ENCODE data around the gene MAPK1IP1L.

MAPK1IP1L gene

GRCh38 chr14:55099756-55100155, 48.3 kb downstream of the MAPK1IP1L start:
- no peak overlapping the region for H3K27ac ChIP-seq
- TF ChIP-seq CTCF (IDR thresholded peaks at IDR 0.05) (no peak), ZFX (IDR thresholded peaks at IDR 0.05; ENCODE audit: borderline replicate concordance) (no peak)

- H3K27ac ChIP-seq = peak overlapping the region; percentile 69
These were observed 50.3 kb downstream of the MAPK1IP1L start for GRCh38 chr14:55101698-55102097.

DNA sequence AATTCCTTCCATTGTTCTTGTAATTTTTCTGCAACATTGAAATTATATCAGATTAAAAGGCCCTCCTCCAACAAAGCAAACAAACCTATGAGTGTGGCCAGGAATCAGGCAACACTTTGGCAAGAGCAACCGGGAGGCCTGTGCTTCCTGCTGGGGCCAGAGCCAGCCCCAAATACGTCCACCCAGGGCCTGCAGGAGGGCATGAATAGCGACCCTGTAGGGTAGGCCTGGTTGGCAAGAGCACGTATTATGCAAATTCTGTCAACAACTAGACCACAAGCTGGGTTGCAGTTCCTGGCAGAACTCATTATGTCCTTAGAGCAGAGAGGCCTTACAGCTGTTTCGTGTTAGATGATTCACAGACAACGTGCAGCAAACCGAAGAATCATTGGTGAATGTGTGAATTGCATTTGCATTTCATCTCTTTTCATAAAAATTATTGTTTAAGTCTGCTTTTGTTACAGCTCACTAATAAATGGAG, 50.7 kb downstream of the MAPK1IP1L start:
- peak overlapping the region; percentile 69 for H3K27ac ChIP-seq
- no peak for TF ChIP-seq CTCF (IDR thresholded peaks at IDR 0.05)
- TF ChIP-seq ZFX (IDR thresholded peaks at IDR 0.05; ENCODE audit: borderline replicate concordance) = no peak

More at GRCh38 chr14:55101698-55102097, 50.3 kb downstream of the MAPK1IP1L start:
- TF ChIP-seq ZFX (IDR thresholded peaks at IDR 0.05; ENCODE audit: borderline replicate concordance) (no peak), CTCF (IDR thresholded peaks at IDR 0.05) (no peak)

DNA sequence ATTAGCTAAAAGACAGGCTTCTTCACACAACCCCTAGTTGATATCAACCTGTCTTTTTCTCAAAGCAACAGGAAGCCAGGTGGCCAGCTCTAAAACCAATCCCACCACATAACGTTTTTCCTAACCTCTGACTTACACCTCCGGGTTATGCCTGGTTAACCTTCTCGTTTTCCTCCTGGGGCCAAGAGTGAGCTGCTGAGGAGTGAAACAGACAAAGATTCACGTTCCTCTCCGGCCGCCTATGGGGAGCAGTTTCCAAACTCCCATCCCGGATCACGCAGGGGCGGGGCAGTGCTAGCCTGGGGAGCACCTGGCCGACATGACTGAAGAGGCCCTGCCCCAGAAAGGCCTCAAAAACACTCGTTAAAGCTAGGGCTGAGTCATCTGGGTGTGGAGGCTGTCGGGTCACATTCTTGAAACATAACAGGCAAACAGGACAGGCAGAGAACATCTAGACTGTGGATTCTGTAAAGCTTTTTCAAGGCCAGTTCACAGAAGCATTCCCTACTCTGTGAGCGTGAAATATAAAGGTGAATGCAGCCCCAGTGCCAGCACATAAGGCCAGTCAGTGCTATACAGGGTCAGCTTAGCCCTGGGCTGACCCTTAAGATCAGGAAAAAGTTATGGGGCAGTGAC, 51.7 kb downstream of the MAPK1IP1L start:
- TF ChIP-seq ZFX (IDR thresholded peaks at IDR 0.05; ENCODE audit: borderline replicate concordance) (no peak), CTCF (IDR thresholded peaks at IDR 0.05) (no peak)
- peak overlapping the region; percentile 69 for H3K27ac ChIP-seq

DNA sequence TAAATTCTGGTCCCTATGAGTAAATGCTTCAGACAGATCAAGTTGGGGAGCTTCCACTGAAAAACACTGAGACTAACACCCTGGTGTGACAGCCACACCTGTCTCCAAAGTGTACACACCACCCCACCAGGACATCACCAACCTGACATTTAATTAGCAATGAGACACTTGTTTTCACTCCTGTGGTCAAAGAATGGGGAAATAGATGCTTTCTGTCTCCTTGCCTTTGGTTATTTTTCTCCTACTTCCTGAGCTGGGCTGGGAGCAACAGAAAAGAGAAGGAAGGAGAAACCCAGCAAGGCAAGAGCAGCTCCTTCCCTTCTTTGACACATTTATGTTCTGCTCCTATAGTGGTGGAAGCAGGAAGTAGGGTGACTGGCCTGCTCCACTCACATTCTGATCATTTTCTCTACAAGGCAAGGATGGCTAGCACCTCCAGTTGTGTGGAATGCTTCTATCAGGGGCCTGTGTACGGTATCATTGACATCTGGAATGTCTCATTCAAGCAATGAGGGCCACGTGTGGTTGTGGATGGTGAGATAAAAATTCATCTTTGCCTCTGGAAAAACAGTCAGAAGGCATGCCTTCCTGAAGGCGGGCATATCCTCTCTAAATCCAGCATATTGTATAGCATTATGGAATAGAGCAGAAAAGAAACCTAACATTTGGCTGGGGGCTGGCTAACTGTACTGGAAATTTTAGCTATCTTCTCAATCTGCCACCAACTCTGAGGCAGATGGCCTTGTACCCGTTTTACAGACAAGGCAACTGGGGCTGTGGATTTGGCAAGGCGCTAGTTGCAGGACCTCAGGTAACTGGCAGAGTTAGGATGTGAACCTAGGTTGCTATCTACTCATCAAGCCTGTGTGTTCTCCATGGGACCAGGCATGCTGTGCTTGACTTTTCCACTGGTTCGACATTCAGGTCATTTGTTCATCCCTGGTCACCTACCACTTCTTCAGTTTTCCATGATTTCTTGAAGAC, 52.8 kb downstream of the MAPK1IP1L start:
- H3K27ac ChIP-seq = peak overlapping the region; percentile 69
- TF ChIP-seq CTCF (IDR thresholded peaks at IDR 0.05) = no peak

DNA sequence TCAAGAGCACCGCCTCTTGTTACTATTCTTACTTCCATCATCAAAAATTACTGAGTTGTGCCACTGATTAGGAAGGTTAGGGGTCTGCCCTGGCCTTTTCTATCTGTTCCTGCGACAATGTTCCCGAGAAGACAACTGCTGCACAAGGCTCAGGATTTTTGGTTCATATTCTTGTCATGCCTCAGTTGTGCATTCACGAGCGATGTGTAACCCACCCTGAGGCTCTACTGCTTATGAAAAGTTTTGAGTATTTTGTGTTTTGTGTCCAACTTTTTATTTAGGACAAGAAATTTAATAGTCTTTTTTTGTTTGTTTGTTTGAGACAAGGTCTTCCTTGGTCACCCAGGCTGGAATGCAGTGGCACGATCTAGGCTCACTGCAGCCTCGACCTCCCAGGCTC, 54.5 kb downstream of the MAPK1IP1L start:
- H3K27ac ChIP-seq = no peak overlapping the region
- TF ChIP-seq ZFX (IDR thresholded peaks at IDR 0.05; ENCODE audit: borderline replicate concordance) (no peak), CTCF (IDR thresholded peaks at IDR 0.05) (no peak)
